K562 (cell line): Measurements from ENCODE around the gene ZSCAN12. TPM values are rescaled to one million over a fixed set of nuclear protein-coding genes. Genes with fewer than 3 reads are reported as not detected.

Experiments
- CEBPB ChIP-seq: fragments of 450-650 bp; IDR thresholded peaks from 2 replicates; pipeline ENCODE4 v1.6.1; 2016; ENCODE audit warnings: missing genetic modification characterization, missing compliant biosample characterization
- CXXC5 ChIP-seq: fragments of 250-450 bp; sonication (Bioruptor Pico); IDR thresholded peaks from 2 replicates; pipeline ENCODE4 v1.8.0; 2022; ENCODE audit warnings: inconsistent platforms, mild to moderate bottlenecking, moderate library complexity
- DIDO1 ChIP-seq: fragments of 450-650 bp; IDR thresholded peaks from 2 replicates; pipeline ENCODE4 v1.6.1; 2016; ENCODE audit warnings: low read depth, missing biosample characterization, missing genetic modification characterization
- DPF2 ChIP-seq: fragments of 450-650 bp; IDR thresholded peaks from 2 replicates; pipeline ENCODE4 v1.6.1; 2016
- EP300 ChIP-seq: IDR thresholded peaks from 2 replicates; pipeline ENCODE4 v1.6.1; 2012; ENCODE audit warnings: low read length, improper control_type of control experiment
- HDAC1 ChIP-seq, 2 experiments: fragments of 450-650 bp; IDR thresholded peaks; 2 replicates each; pipeline ENCODE4 v1.6.1; 2016 to 2017; ENCODE audit warnings: inconsistent platforms in 1 of 2, mild to moderate bottlenecking in 1 of 2, moderate library complexity in 1 of 2
- HDAC2 ChIP-seq: fragments of 450-650 bp; IDR thresholded peaks from 2 replicates; pipeline ENCODE4 v1.6.1; 2016; ENCODE audit warnings: mild to moderate bottlenecking
- NFATC3 ChIP-seq: fragments of 450-650 bp; IDR thresholded peaks from 2 replicates; pipeline ENCODE4 v1.6.1; 2017; ENCODE audit warnings: mild to moderate bottlenecking
- NRF1 ChIP-seq, 2 experiments: fragments of 450-650 bp; IDR thresholded peaks in 1 of 2; conservative IDR thresholded peaks in 1 of 2; 2 replicates each; pipeline ENCODE4 v1.6.1; 2014; ENCODE audit warnings: mild to moderate bottlenecking in 2 of 2
- PCBP1 ChIP-seq: fragments of 200-400 bp; formaldehyde crosslinking; IDR thresholded peaks from 2 replicates; pipeline ENCODE4 v1.6.1; 2018; ENCODE audit warnings: mild to moderate bottlenecking, low read depth, low read length; ENCODE audit not compliant: poor library complexity, severe bottlenecking
- RBM25 ChIP-seq: fragments of 200-400 bp; formaldehyde crosslinking; IDR thresholded peaks from 2 replicates; pipeline ENCODE4 v1.6.1; 2018; ENCODE audit warnings: low read length, low read depth, moderate library complexity; ENCODE audit not compliant: severe bottlenecking
- SIN3A ChIP-seq, 2 experiments: fragments of 150-350 bp in 1 of 2; IDR thresholded peaks; 2 replicates each; pipeline ENCODE4 v1.6.1; 2011 to 2016; ENCODE audit warnings: borderline replicate concordance in 2 of 2, low read depth in 2 of 2, low read length in 2 of 2, mild to moderate bottlenecking in 2 of 2, moderate library complexity in 2 of 2; ENCODE audit not compliant: control insufficient read depth in 1 of 2
- SLC30A9 ChIP-seq: fragments of 250-450 bp; sonication (Bioruptor Pico); IDR thresholded peaks from 2 replicates; pipeline ENCODE4 v1.8.0; 2022; ENCODE audit warnings: mild to moderate bottlenecking, moderate library complexity
- SMAD4 ChIP-seq: fragments of 250-450 bp; sonication (Bioruptor Pico); conservative IDR thresholded peaks from 2 replicates; pipeline ENCODE4 v1.8.0; 2021; ENCODE audit warnings: inconsistent platforms, mild to moderate bottlenecking, moderate library complexity
- STAT5A ChIP-seq: IDR thresholded peaks from 2 replicates; pipeline ENCODE4 v1.6.1; 2012; ENCODE audit warnings: low read length, inconsistent platforms, borderline replicate concordance
- ZNF507 ChIP-seq: conservative IDR thresholded peaks from 2 replicates; pipeline ENCODE4 v1.6.1; 2017; ENCODE audit warnings: missing genetic modification characterization, missing compliant biosample characterization
- ZNF589 ChIP-seq: fragments of 200-800 bp; sonication (Bioruptor generic); IDR thresholded peaks from 2 replicates; pipeline ENCODE4 v1.6.1; 2016; ENCODE audit warnings: low read depth, missing genetic modification characterization, missing compliant biosample characterization
- polyA plus RNA-seq, 8 experiments: library from polyadenylated mRNA; depleted of rRNA in 4 of 8; stranded (reverse) in 5 of 8; unstranded in 3 of 8; fragments of >200 nt; fragmentation: Nextera tagmentation in 2 of 8; fragmentation: Illumina TruSeq in 1 of 8; extraction: Ambion mirVana in 2 of 8; extraction: Trizol in 1 of 8; gene quantifications; 2 replicates each; pipeline versions ENCODE4 v1.2.1 to v1.2.3, GENCODE V29; 2011 to 2014; ENCODE audit warnings: inconsistent platforms in 1 of 8, missing spikeins in 1 of 8
- total RNA-seq, 7 experiments: library from RNA; depleted of rRNA in 6 of 7; stranded (reverse); fragments of >200 nt in 6 of 7; fragmentation: Illumina TruSeq in 2 of 7; extraction: Trizol in 2 of 7; gene quantifications; 2 replicates each; pipeline versions ENCODE4 v1.2.1 to v1.2.3, GENCODE V29; 2011 to 2021; ENCODE audit warnings: low replicate concordance in 1 of 7
- TF ChIP-seq, protein P1 (sequence below), 2 experiments: fragments of 450-650 bp; conservative IDR thresholded peaks; 2 replicates each; pipeline ENCODE4 v1.6.1; 2017; ENCODE audit warnings: mild to moderate bottlenecking in 2 of 2, moderate library complexity in 2 of 2
- TF ChIP-seq, protein P2 (sequence below): fragments of 250-450 bp; sonication (Bioruptor Pico); IDR thresholded peaks from 2 replicates; pipeline ENCODE4 v1.5.0; 2021; ENCODE audit warnings: mild to moderate bottlenecking, moderate library complexity
- TF ChIP-seq, protein P3 (sequence below): fragments of 450-650 bp; formaldehyde crosslinking; IDR thresholded peaks from 2 replicates; pipeline ENCODE4 v1.4.0; 2020; ENCODE audit warnings: mild to moderate bottlenecking
- TF ChIP-seq, protein P4 (sequence below), 2 experiments: fragments of 250-450 bp in 1 of 2; fragments of 450-650 bp in 1 of 2; sonication (Bioruptor Pico) in 1 of 2; IDR thresholded peaks; 2 replicates each; pipeline versions ENCODE4 v1.6.1 to v1.8.0; 2016 to 2021; ENCODE audit warnings: mild to moderate bottlenecking in 2 of 2, moderate library complexity in 2 of 2, missing compliant biosample characterization in 1 of 2, missing genetic modification characterization in 1 of 2

The ZSCAN12 gene
- total and polyA plus RNA-seq, 9 of the 15 experiments (the other 6 are each of a cell fraction or from before 2014, with no cell fraction given): 2.5 to 19.6 (median 12.5) TPM

DNA sequence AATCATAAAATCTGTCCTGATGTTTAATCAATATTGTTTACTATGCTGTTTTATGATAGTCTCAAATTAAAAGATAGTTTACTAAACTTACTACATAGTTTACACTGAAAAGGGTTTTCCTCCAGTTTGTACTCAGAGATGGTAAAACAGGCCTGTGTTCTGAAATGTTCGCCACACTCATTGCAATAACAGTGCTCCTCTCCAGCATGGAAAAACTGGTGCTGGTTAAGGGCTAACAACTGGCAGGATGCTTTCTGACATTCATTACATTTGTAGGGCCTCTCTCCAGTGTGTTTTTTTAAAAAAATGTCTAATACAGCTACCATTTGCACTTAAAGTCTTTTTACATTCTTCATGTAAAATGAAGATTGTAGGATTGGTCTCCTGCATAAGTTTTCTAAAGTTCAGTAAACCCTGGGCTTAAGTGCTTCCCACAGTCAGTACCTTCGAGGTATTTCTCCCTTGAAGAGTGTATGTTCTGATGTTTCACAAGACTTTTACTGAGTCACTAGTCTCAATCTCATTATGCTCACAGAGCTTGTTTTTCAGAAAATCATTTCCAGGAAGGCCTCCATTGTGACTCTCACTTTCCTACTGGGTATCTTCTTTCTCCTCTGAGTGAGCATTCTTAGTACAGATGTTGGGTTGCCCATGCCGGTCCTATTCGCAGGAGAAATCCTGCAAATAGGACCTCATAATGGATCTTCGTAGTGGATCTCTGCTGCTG lies 8.7 kb upstream of the ZSCAN12 start (continued):
- TF ChIP-seq ZNF589 (CRISPR knock-in tag) (0 out of 2 replicates have a peak, but pooled peaks have one; percentile 36), CEBPB (tag) (peak; percentile 74), RBM25 (no peak), STAT5A (0 out of 2 replicates have a peak, but pooled peaks have one; percentile 36), HDAC2 (peak; percentile 50; the same call in 1 of the 2 replicates), PCBP1 (no peak), SLC30A9 (CRISPR knock-in tag) (no peak), SMAD4 (CRISPR knock-in tag) (0 out of 2 replicates have a peak, but pooled peaks have one; percentile 38), CXXC5 (CRISPR knock-in tag) (peak; percentile 13; the same call in 1 of the 2 replicates), ZNF507 (tag) (no peak), NRF1 (conservative IDR thresholded peaks at IDR 0.05 in 1 of 2, IDR thresholded peaks at IDR 0.05 in 1 of 2) (no peak), DPF2 (peak; percentile 37; the same call in 1 of the 2 replicates), DIDO1 (tag) (no peak), NFATC3 (no peak), HDAC1 (IDR thresholded peaks at IDR 0.05) (0 out of 4 replicates have a peak, but pooled peaks of 1 of the 2 experiments have one; percentile 37), EP300 (peak; percentile 37; the same call in 1 of the 2 replicates), SIN3A (IDR thresholded peaks at IDR 0.05; ENCODE audit: borderline replicate concordance in 2 of 2, control insufficient read depth in 1 of 2, low read depth in 2 of 2, low read length in 2 of 2) (no peak)
- TF ChIP-seq, protein P1, sequence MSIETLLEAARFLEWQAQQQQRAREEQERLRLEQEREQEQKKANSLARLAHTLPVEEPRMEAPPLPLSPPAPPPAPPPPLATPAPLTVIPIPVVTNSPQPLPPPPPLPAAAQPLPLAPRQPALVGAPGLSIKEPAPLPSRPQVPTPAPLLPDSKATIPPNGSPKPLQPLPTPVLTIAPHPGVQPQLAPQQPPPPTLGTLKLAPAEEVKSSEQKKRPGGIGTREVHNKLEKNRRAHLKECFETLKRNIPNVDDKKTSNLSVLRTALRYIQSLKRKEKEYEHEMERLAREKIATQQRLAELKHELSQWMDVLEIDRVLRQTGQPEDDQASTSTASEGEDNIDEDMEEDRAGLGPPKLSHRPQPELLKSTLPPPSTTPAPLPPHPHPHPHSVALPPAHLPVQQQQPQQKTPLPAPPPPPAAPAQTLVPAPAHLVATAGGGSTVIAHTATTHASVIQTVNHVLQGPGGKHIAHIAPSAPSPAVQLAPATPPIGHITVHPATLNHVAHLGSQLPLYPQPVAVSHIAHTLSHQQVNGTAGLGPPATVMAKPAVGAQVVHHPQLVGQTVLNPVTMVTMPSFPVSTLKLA (conservative IDR thresholded peaks at IDR 0.05): 0 out of 4 replicates have a peak, but pooled peaks of 1 of the 2 experiments have one; percentile 23
- TF ChIP-seq, protein P2, sequence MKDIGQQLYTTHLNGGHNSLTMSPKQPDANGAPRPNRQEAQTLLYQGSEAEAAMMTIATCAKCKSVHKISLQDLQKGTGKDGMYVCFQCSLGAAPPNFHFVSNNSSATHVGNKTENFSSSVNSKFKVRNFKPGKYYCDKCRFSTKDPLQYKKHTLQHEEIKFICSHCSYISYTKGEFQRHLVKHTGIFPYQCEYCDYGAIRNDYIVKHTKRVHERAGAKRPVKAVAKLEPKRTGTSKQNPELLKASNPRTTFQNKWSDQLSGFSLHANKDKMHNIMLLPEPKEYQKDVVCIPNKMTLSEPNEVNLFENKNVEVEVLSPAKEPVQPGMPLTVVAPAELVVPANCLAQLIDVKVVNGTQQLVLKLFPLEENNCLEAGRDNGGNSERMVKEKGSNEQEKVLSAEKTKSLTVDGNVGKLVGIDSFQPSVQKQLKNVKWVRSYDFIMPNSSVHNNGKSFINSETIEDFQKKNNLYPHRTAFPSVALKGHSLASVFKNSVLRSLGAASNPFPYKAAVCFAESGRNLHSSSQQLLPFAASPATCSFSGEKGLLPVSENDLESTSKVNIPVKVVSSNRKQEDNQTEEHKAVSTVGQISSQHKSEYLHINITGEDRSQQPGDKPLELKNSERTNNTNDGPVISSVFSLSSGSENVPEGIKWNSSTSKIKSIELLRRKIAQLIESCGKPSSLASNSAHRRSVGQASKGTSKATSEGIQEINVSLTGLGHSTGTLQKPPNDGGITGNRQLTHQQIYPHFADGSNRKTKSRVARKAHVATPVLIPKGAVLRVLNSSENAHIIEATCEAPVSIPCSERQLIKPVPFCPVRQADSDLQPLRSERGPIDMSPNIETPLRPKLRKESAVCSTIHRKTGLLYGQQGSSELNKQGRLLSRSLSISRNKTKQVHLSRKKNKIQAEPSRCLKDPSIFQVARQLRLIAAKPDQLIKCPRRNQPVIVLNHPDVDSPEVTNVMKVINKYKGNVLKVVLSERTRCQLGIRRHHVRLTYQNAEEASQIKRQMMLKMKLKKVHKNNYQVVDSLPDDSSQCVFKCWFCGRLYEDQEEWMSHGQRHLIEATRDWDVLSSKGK (CRISPR knock-in tag): no peak
- TF ChIP-seq, protein P3, sequence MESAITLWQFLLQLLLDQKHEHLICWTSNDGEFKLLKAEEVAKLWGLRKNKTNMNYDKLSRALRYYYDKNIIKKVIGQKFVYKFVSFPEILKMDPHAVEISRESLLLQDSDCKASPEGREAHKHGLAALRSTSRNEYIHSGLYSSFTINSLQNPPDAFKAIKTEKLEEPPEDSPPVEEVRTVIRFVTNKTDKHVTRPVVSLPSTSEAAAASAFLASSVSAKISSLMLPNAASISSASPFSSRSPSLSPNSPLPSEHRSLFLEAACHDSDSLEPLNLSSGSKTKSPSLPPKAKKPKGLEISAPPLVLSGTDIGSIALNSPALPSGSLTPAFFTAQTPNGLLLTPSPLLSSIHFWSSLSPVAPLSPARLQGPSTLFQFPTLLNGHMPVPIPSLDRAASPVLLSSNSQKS: no peak
- TF ChIP-seq, protein P4, sequence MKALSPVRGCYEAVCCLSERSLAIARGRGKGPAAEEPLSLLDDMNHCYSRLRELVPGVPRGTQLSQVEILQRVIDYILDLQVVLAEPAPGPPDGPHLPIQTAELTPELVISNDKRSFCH (CRISPR knock-in tag; IDR thresholded peaks at IDR 0.05): no peak
- TF ChIP-seq, protein P4 (tag; IDR thresholded peaks at IDR 0.05): no peak
